GM19238 (cell line): ENCODE results near the gene TENM4.

Experiments used
- DNase-seq: peaks from one replicate; pipeline ENCODE4 v3.0.0; 2011; ENCODE audit warnings: low spot score; ENCODE audit not compliant: insufficient read length

The TENM4 gene

GRCh38 chr11:78767027-78767932 is 673.5 kb downstream of the TENM4 start:
- no peak for DNase-seq

- DNase-seq: no peak
Observed at GRCh38 chr11:78764946-78765345, 675.9 kb downstream of the TENM4 start.

GRCh38 chr11:78763664-78764063 is 677.2 kb downstream of the TENM4 start:
- no peak for DNase-seq

DNA sequence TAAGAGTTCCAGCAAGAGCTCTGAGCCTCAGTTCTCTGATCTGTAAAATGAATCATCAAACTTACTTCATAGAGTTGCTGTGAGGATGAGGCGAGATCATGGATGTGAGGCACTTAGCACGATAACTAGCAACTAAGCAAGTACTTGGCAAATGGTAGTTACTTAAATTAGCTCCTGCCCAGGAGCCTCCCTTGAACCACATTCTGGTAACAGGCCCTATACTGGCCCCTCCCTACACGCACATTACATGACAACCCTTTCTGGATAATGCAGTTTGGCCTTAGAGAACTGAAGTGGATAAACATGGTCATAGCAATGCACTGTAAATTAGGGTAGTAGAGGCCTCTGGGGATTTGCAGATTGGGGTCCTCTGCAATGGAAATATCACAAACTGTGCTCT is 678.7 kb downstream of the TENM4 start:
- no peak for DNase-seq

- no peak for DNase-seq
Observed at GRCh38 chr11:78759071-78759470, 681.8 kb downstream of the TENM4 start.

GRCh38 chr11:78753297-78753696 is 687.5 kb downstream of the TENM4 start:
- no peak for DNase-seq

- no peak for DNase-seq
Observed at GRCh38 chr11:78752494-78752893, 688.3 kb downstream of the TENM4 start.

GRCh38 chr11:78748918-78749690 is 691.7 kb downstream of the TENM4 start:
- no peak for DNase-seq

GRCh38 chr11:78744949-78745348 is 695.9 kb downstream of the TENM4 start:
- no peak for DNase-seq

GRCh38 chr11:78744202-78744601 is 696.6 kb downstream of the TENM4 start:
- DNase-seq: no peak

GRCh38 chr11:78742430-78742829 is 698.4 kb downstream of the TENM4 start:
- no peak for DNase-seq

DNA sequence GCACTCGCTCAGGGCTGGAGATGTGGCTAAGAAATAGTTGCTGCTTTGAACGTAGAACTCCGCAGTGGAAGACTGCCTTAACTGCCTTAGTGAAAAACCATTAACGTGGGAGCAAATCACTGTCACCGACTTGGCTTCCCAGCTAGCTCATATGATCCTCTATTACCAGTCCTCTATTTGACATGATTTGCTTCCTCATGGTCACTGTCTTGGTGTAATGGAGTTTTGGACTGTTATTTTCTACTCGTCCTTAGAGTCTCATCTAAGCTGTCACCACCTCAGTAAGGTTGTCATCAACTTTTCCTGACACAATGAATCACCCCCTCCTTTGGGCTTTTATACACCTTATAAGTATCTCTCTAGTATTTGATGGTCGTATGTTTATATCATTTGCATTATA is 699.1 kb downstream of the TENM4 start:
- no peak for DNase-seq

DNA sequence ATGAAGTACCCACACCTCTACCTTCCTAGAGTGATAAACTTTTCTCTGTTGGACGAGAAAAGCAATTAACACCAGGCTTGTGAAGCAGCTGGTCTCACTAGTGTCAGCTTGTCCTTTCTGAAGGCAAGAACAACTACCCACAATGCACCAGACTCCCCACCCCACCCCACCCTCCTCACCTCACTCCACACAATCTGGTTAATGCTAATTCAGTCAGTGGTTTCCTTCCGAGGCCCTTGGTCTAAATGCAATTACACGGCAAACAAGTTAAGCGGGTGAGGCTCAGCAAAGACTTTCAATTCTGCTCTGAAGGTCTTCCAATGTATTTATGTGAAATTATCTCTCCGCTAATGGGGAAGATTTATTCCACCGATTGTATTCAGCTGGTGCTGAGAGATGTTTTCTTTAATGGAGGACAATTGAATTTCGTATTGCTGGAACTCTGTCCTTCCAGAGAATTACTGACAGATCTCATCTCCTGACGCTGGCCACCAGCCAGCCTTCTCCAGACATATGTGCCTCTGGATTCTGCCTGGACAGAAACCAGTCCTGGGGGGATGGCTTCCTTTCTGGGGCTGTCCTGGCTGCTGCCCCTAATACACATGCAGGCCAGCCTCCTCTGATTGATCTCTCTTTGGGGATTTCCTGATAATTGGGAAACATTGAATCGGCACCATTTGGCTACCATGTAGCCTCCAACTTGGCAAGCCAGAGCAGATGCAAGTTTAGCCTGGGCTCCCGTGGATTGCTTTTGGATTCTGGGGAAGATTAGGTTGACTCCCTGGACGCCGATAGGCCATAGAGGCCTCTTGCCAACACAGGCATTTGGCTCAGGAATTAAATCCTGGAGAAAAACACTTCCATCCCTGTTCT is 700.4 kb downstream of the TENM4 start:
- no peak for DNase-seq

DNA sequence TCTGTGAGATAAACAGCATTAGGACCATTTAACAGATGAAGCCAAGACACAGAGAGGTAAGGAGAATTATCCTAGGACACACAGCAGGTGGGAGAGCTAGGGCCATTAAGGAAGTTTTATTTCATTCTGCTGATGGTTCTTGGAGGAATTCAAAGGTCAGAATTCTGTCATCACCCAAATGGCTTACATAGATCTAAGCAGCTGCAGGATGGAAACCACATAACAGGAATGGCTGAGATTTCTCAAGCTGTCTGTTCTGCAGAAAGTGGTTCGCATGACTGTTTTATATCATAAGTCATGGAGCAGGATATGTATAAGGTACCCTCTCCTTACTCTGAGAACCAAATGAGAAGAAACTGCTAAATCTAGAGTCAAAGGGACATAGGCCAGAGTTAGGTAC is 702.9 kb downstream of the TENM4 start:
- DNase-seq: no peak

GRCh38 chr11:78737301-78737700 is 703.5 kb downstream of the TENM4 start:
- DNase-seq: no peak

- no peak for DNase-seq
Observed at GRCh38 chr11:78735711-78736110, 705.1 kb downstream of the TENM4 start.

DNA sequence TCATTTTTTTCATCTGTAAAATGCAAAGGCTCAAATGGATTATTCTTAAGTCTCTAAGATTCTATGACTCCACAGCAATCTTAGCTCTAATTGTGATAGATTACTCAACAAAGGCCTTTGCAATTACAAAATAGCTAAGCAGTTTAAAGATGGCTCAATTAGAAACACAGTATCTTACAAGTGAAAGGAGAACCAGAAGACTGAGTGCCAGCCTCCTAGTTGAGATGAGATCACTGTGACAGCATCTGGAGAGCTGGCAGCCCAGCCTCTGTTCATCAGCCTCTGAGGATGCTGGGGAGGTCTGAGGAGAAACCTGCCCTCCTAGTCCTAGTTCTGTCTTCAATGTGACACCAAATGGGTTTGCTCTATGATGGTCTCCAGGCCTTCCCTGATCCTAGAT is 707.8 kb downstream of the TENM4 start:
- DNase-seq: no peak

DNA sequence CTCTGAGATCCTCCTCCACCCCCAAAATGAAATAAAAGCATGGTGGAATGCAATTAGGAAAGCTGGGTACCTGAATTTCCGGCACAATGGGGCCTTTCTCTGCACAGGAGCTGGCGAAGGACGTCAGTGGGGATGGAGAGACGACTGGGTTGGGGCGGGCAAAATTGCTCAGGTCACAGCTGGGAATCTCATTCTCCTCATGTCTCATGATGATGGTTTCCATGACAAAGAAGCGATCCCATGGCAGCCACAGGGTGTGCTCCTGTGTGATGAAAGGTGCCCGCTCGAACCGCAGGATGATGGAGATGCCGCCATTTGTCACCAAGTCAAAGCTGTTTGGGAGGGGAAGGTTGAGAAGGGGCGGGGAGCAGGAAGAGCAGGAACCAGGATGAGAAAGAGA is 708.6 kb downstream of the TENM4 start:
- no peak for DNase-seq

GRCh38 chr11:78731027-78731426 is 709.8 kb downstream of the TENM4 start:
- no peak for DNase-seq

- DNase-seq: no peak
Observed at GRCh38 chr11:78730267-78730824, 710.5 kb downstream of the TENM4 start.

GRCh38 chr11:78727816-78728215 is 713.0 kb downstream of the TENM4 start:
- DNase-seq: no peak
